HG02840 (cell line): ENCODE data around the gene RPL15.
A peak's percentile ranks its signal among the peaks of the same experiment; 100 is the strongest.
"Not testable (repeated sequence)": the region's sequence is repeated elsewhere in the genome, so short reads cannot be mapped to it uniquely, and the experiment has no call there.

ENCODE experiments used
- ATAC-seq: cut with Tn5 transposase; IDR thresholded peaks from one replicate; pipeline ENCODE4 v1.9.1; 2021; ENCODE audit warnings: mild to moderate bottlenecking, moderate library complexity, moderate number of reproducible peaks; ENCODE audit not compliant: unreplicated experiment, low FRiP score

The RPL15 gene

GRCh38 chr3:23916886-23917678, at the start of gene RPL15, which contains the start of gene NKIRAS1:
RPL15 (plus strand) TSS chr3:23917132; CDS start chr3:23917860, 728 bp downstream.
NKIRAS1 (minus strand) TSS chr3:23916990; CDS start chr3:23910904, 6,086 bp downstream.
- ATAC-seq, result peak; percentile 98

GRCh38 chr3:23867400-23867799, 49.5 kb upstream of the RPL15 start:
- ATAC-seq, result no peak

GRCh38 chr3:23867838-23868237, 49.1 kb upstream of the RPL15 start:
- no peak for ATAC-seq

GRCh38 chr3:23869977-23870662, 46.8 kb upstream of the RPL15 start:
- ATAC-seq, result no peak

- not testable (repeated sequence) for ATAC-seq
These were observed 46.3 kb upstream of the RPL15 start for GRCh38 chr3:23870663-23871043.

GRCh38 chr3:23871361-23871760, 45.6 kb upstream of the RPL15 start:
- not testable (repeated sequence) for ATAC-seq

GRCh38 chr3:23872330-23872729, 44.6 kb upstream of the RPL15 start:
- ATAC-seq, result no peak

- ATAC-seq, result no peak
These were observed 43.0 kb upstream of the RPL15 start for GRCh38 chr3:23873941-23874340.

- ATAC-seq, result no peak
These were observed 42.4 kb upstream of the RPL15 start for GRCh38 chr3:23874359-23875112.

- no peak for ATAC-seq
These were observed 41.7 kb upstream of the RPL15 start for GRCh38 chr3:23875113-23875725.

- ATAC-seq, result no peak
These were observed 40.0 kb upstream of the RPL15 start for GRCh38 chr3:23876923-23877322.

- ATAC-seq, result no peak
These were observed 39.5 kb upstream of the RPL15 start for GRCh38 chr3:23877329-23877980.

- ATAC-seq, result no peak
These were observed 37.4 kb upstream of the RPL15 start for GRCh38 chr3:23879485-23879884.

GRCh38 chr3:23880703-23881339, 36.1 kb upstream of the RPL15 start:
- no peak for ATAC-seq

GRCh38 chr3:23881993-23882392, 34.9 kb upstream of the RPL15 start:
- not testable (repeated sequence) for ATAC-seq

GRCh38 chr3:23882487-23882918, 34.4 kb upstream of the RPL15 start:
- ATAC-seq, result no peak

GRCh38 chr3:23884481-23884880, 32.5 kb upstream of the RPL15 start:
- ATAC-seq, result no peak

GRCh38 chr3:23885210-23885609, 31.7 kb upstream of the RPL15 start:
- ATAC-seq, result no peak

- ATAC-seq, result no peak
These were observed 30.6 kb upstream of the RPL15 start for GRCh38 chr3:23886311-23886710.
